Upper lobe of left lung (tissue), 6 donors: ENCODE data around the gene TNPO1. TPM values are rescaled to one million over a fixed set of nuclear protein-coding genes. Genes with fewer than 3 reads are reported as not detected.

ENCODE experiments used
- ATAC-seq, 2 donors: fragments of 200-7000 bp; cut with Tn5 transposase; one replicate each; pipeline ENCODE4 v1.9.1; 2022; ENCODE audit warnings: mild to moderate bottlenecking in 2 of 2, moderate library complexity in 2 of 2; ENCODE audit not compliant: low FRiP score in 2 of 2
- DNase-seq, 2 donors: peaks; one replicate each; pipeline ENCODE4 v3.0.0-alpha.2; 2019 to 2020
- H3K27ac ChIP-seq, 4 donors: fragments of 200-600 bp; sonication (generic); one replicate each; pipeline ENCODE4 v1.5.1; 2016 to 2019
- H3K27me3 ChIP-seq, 4 donors: fragments of 200-600 bp; sonication (generic); one replicate each; pipeline ENCODE4 v1.5.1; 2017 to 2019
- H3K36me3 ChIP-seq, 4 donors: fragments of 200-600 bp; sonication (generic); one replicate each; pipeline ENCODE4 v1.5.1; 2016 to 2019
- H3K4me1 ChIP-seq, 4 donors: fragments of 200-600 bp; sonication (generic); one replicate each; pipeline ENCODE4 v1.5.1; 2018 to 2019
- H3K4me3 ChIP-seq, 4 donors: fragments of 200-600 bp; sonication (generic); one replicate each; pipeline ENCODE4 v1.5.1; 2017 to 2019; ENCODE audit warnings: mild to moderate bottlenecking in 2 of 4, moderate library complexity in 1 of 4
- H3K9me3 ChIP-seq, 4 donors: fragments of 200-600 bp; sonication (generic); one replicate each; pipeline ENCODE4 v1.5.1; 2018 to 2019
- CTCF ChIP-seq, 6 experiments: fragments of 450-650 bp in 4 of 6; fragments of 200-600 bp in 2 of 6; sonication (generic) in 2 of 6; IDR thresholded peaks; one replicate each; pipeline ENCODE4 v1.5.1; 2016 to 2019; ENCODE audit warnings: antibody characterized with exemption in 6 of 6
- EP300 ChIP-seq, 4 donors: sonication (generic); formaldehyde crosslinking; IDR thresholded peaks; one replicate each; pipeline ENCODE4 v1.5.1; 2017; ENCODE audit warnings: antibody characterized with exemption in 4 of 4, control low read depth in 2 of 4
- POLR2A ChIP-seq, 4 donors: fragments of 450-650 bp; IDR thresholded peaks; one replicate each; pipeline ENCODE4 v1.5.1; 2016 to 2017; ENCODE audit warnings: antibody characterized with exemption in 4 of 4, mild to moderate bottlenecking in 2 of 4
- POLR2AphosphoS5 ChIP-seq, 2 donors: sonication (generic); formaldehyde crosslinking; IDR thresholded peaks; one replicate each; pipeline ENCODE4 v1.5.1; 2017; ENCODE audit warnings: antibody characterized with exemption in 2 of 2
- WGBS, 2 donors: methylation state at CpG; one replicate each; pipeline ENCODE4 v1.1.5; 2017 to 2018; 5-methylcytosine and 5-hydroxymethylcytosine counted together
- total RNA-seq, 6 donors: library from RNA; depleted of rRNA in 4 of 6; stranded (reverse); fragments of >200 nt in 4 of 6; gene quantifications; one replicate each; pipeline versions ENCODE4 v1.1.0 to v1.2.1, GENCODE V29; 2016 to 2021
- donor health status: DM: no; HTN: no; CAD: no; lungs with moderate emphysema.
- donor health status: DM: no; HTN: yes; CAD: no; lungs with severe emphysema.

TNPO1 gene
- total RNA-seq, 6 donors from 2014 or later: 39.5 to 150 (median 70.9) TPM

- peak in 1 of 2 donors; percentile 51 for TF ChIP-seq POLR2AphosphoS5 (IDR thresholded peaks at IDR 0.05)
- TF ChIP-seq EP300 (IDR thresholded peaks at IDR 0.05): no peak
- no peaks in the 10 kb centered on the region for H3K36me3 ChIP-seq
- DNase-seq (peak; percentile 66 to 91), ATAC-seq (peak; percentile 73 to 79)
- no peaks in the 10 kb centered on the region for H3K27me3 ChIP-seq
- H3K4me1 ChIP-seq: peaks cover 8 to 31% (median 19%) of the 10 kb centered on the region in 4 donors
- H3K4me3 ChIP-seq: peak overlapping the region; percentile 48 to 83 (median 62)
- WGBS, 2 donors: 0 to 1% methylated on average over 4 to 20 of the region's 24 CpGs
- no peaks in the 10 kb centered on the region for H3K9me3 ChIP-seq
- peak overlapping the region; percentile 96 to 99 (median 98) for H3K27ac ChIP-seq
Measured at GRCh38 chr5:72817076-72817481, 618 bp downstream of the TNPO1 start.

DNA sequence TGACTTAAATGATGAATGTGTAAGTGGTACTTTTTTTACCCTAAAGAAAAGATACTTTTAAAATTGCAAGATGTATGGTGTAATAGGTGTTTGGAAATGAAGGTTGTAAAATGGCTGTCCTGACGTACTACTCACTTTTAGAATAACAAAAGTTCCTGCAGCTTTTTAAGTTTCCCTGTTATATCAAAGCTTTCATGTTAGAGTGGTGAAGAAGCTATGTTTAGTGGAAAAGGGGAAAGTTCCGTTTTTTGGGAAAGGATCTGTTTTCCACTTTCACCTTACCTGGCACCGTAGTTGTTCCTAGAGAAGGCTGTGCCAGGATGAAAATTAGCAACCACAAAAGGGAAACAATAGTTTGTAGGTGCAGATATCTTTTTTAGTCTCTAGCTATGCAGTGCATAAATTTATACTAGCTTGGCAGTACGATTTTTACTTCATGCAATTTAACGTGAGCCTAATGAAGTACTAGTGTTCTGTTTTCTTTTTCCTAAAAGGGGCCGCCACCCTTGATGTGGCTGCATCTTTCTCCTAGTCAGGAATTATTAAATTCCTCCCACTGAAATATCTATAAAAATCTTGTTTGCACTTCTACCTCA lies 1.3 kb downstream of the TNPO1 start:
- Histone ChIP-seq H3K27ac (peak overlapping the region; percentile 96 to 99 (median 98)), H3K36me3 (no peaks in the 10 kb centered on the region), H3K4me1 (peaks cover 15 to 38% (median 25%) of the 10 kb centered on the region in 4 donors), H3K27me3 (no peaks in the 10 kb centered on the region), H3K4me3 (peak overlapping the region in 3 of 4 donors; percentile 58 to 83 (median 67)), H3K9me3 (no peaks in the 10 kb centered on the region)
- no peak for DNase-seq
- WGBS, 2 donors: 20 to 22% methylated on average over 6 of the region's 6 CpGs
- TF ChIP-seq POLR2A (IDR thresholded peaks at IDR 0.05): no peak
- TF ChIP-seq EP300 (IDR thresholded peaks at IDR 0.05): no peak
- no peak for TF ChIP-seq POLR2AphosphoS5 (IDR thresholded peaks at IDR 0.05)
- TF ChIP-seq CTCF (IDR thresholded peaks at IDR 0.05): no peak
- ATAC-seq: no peak

- Histone ChIP-seq H3K9me3 (no peaks in the 10 kb centered on the region), H3K36me3 (no peaks in the 10 kb centered on the region), H3K4me3 (no peak overlapping the region), H3K27me3 (no peaks in the 10 kb centered on the region), H3K27ac (no peak overlapping the region), H3K4me1 (peaks cover 20 to 44% (median 27%) of the 10 kb centered on the region in 4 donors)
- no peak for ATAC-seq
- peak in 1 of 2 donors; percentile 89 for DNase-seq
- 32 to 53% methylated on average over 5 of the region's 5 CpGs for WGBS, 2 donors
- TF ChIP-seq POLR2A (IDR thresholded peaks at IDR 0.05) (no peak), CTCF (IDR thresholded peaks at IDR 0.05) (peak in 5 of 6 experiments; percentile 55 to 63 (median 61))
Measured at GRCh38 chr5:72818866-72819534, 2.5 kb downstream of the TNPO1 start.

DNA sequence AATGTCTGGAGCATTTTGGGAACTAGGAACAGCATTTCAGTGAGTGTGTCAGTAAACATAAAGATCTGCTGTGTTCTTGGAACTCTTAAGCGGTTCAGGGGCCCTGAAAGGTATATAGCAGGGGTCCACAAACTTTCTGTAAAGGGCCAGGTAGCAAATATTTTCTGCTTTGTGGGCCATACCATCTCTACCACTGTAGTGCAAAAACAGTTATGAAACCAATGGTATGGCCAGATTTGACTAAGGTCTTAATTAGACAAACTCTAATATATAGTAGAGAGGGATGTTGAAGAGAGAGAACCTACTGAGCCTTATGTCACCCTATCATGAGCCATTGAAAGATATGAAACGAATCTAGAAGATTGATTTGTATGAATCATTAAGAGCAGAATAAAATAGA lies 5.3 kb downstream of the TNPO1 start:
- no peaks in the 10 kb centered on the region for H3K27me3 ChIP-seq
- 84 to 86% methylated on average over 2 of the region's 2 CpGs for WGBS, 2 donors
- DNase-seq (no peak), ATAC-seq (no peak)
- no peak overlapping the region for H3K27ac ChIP-seq
- TF ChIP-seq EP300 (IDR thresholded peaks at IDR 0.05) (no peak), POLR2AphosphoS5 (IDR thresholded peaks at IDR 0.05) (no peak), CTCF (IDR thresholded peaks at IDR 0.05) (no peak), POLR2A (IDR thresholded peaks at IDR 0.05) (no peak)
- H3K36me3 ChIP-seq: no peaks in the 10 kb centered on the region
- peaks cover 20 to 38% (median 25%) of the 10 kb centered on the region in 4 donors for H3K4me1 ChIP-seq
- H3K4me3 ChIP-seq: no peak overlapping the region
- H3K9me3 ChIP-seq: no peaks in the 10 kb centered on the region

DNA sequence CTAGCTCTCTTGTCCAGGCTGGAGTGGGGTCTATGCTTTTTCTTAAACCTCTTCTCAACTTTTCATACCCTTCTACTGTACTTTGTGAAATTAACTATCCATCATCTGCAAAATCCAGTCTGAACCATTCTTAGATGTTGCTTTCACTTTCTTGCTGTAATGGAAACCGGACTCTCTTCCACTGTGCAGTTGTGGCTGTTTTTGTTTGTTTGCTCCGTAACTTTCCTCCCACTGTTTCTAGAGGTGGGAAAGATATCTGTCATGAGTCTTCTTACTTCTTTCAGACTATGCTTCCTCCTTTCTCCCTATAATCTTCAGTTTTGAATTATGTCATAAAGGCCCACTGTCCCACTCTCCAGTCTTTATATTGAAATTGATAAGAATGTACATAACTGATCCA lies 6.5 kb downstream of the TNPO1 start:
- Histone ChIP-seq H3K4me3 (no peak overlapping the region), H3K27me3 (no peaks in the 10 kb centered on the region), H3K27ac (no peak overlapping the region), H3K9me3 (no peaks in the 10 kb centered on the region), H3K36me3 (no peaks in the 10 kb centered on the region), H3K4me1 (peaks cover 17 to 33% (median 21%) of the 10 kb centered on the region in 4 donors)
- WGBS, 2 donors: 52 to 84% methylated on average over 2 of the region's 2 CpGs
- no peak for ATAC-seq
- DNase-seq: no peak
- no peak for TF ChIP-seq POLR2A (IDR thresholded peaks at IDR 0.05)
- no peak for TF ChIP-seq POLR2AphosphoS5 (IDR thresholded peaks at IDR 0.05)
- no peak for TF ChIP-seq EP300 (IDR thresholded peaks at IDR 0.05)
- TF ChIP-seq CTCF (IDR thresholded peaks at IDR 0.05): no peak
